GM15510 (cell line): ENCODE data around the gene LRTM2.

ENCODE experiments used
- POLR2A ChIP-seq: IDR thresholded peaks from 3 replicates; pipeline ENCODE4 v1.6.1; 2011; ENCODE audit warnings: borderline replicate concordance; ENCODE audit not compliant: insufficient read length; ENCODE audit errors: extremely low read depth

Gene LRTM2

GRCh38 chr12:1848146-1848545, 27.8 kb downstream of the LRTM2 start:
- no peak for TF ChIP-seq POLR2A

DNA sequence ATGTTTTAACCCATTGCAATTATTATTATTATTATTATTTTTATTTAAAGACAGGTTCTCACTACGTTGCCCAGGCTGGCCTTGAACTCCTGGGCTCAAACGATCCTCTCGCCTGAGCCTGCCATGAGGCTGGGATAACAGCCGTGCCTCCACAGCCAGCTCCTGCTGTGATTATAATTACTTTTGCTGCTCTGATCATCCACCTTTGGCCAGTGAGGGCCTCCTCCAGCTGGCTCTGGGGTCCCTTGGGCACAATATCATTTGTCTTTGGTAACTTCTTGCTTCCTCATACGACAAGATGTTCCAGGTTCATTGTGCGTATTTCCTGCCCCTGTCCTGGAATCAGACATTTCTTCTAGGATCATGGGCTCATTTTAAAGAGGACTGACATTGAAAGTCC, 28.4 kb downstream of the LRTM2 start:
- TF ChIP-seq POLR2A: no peak

DNA sequence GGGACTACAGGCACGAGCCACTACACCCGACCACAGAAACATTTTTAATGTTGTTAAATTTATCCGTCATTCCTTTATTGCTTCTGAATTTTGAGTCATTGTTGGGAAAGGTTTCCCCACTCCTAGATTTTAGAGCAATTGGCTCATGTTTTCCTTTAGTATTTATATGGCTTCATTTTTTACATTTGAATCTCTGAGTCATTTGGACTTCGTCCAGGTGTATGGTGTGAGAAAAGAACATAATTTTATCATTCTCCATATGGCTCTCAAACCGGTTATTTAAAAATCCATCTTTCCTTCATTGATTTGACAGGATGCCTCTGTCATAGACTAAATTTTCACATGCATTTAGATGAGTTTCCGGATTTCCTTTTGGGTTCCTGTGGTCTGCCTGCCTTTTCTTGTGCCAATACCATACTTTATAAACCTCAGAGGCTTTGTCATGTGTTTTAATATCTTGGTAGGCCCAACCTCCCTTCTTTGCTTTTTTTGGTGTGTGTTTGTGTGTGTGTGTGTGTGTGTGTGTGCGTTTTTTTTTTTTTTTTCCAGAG, 30.9 kb downstream of the LRTM2 start:
- TF ChIP-seq POLR2A: no peak

- TF ChIP-seq POLR2A: no peak
Measured at GRCh38 chr12:1852076-1852475, 31.7 kb downstream of the LRTM2 start.

- no peak for TF ChIP-seq POLR2A
Measured at GRCh38 chr12:1853716-1854115, 33.4 kb downstream of the LRTM2 start.

DNA sequence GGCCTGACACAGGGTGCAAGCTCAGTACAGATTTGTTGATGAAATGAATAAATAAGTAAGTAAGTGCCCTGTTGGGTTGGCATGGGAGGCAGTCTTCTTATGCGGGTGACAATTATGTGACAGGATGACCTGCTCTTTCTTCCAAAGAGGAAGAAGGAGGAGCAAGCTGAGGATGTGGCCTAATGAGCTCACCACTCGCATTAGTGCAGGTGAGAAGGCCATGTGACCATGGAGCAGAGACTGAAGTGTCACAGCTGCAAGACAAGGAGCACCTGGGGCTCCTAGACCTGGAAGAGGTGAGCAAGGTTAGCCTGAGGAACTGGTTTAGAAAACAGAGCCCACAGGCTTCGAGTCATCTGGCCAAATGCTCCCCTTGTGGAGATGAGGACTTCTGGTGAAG, 34.9 kb downstream of the LRTM2 start:
- TF ChIP-seq POLR2A: no peak

GRCh38 chr12:1857086-1857485, 36.7 kb downstream of the LRTM2 start:
- no peak for TF ChIP-seq POLR2A

DNA sequence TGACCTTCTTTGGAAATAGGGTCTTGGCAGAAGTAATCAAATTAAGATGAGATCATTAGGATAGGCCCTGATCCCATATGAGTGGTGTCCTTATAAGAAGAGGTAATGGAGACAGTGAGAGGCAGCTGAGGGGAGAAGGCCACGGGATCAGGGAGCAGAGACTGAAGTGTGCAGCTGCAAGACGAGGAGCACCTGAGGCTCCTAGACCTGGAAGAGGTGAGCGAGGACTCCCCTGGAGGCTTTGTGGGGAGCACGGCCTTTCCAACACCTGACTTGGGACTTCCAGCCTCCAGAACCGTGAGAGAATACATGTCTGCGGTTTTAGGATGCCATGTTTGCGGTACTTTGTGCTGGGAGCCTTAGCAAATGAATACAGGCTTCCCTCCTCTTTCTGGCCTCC, 37.5 kb downstream of the LRTM2 start:
- no peak for TF ChIP-seq POLR2A

DNA sequence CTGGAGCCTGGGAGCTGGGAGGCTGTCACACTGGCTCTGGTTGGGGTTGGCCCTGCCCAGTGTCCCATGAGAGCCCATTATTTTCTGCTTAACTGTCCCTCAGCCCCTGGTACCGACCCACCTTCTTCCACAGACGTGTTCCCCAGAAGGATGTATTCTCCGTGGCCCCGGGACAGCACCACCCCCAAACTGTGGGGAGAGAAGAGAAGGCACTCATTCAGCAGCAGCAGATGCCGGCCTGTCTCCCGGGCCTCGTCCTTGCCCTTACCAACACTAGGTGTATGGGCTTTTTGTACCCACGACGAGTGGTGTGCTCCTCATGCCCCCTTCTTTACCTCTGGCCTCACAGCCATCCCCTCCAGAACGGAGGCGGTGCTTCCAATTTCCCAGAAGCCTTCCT, 38.1 kb downstream of the LRTM2 start:
- TF ChIP-seq POLR2A: no peak

GRCh38 chr12:1859643-1860042, 39.3 kb downstream of the LRTM2 start:
- no peak for TF ChIP-seq POLR2A

DNA sequence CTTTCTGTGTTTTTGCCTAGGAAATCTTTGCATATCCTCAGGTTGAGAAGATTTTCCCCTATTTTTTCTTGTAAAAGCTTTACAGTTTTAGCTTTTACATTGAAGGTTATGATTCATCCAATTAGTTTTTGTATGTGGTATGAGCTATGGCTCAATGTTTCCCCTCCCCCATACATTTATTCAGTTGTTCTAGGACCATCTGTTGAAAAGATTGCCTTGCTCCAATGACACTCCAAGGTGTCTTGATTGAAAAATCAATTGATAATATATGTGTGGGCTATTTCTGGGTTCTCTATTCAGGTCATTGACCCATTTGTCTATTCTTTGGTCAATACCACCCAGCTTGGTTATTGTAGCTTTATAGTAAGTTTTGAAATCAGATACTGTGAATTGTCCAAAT, 42.6 kb downstream of the LRTM2 start:
- no peak for TF ChIP-seq POLR2A

DNA sequence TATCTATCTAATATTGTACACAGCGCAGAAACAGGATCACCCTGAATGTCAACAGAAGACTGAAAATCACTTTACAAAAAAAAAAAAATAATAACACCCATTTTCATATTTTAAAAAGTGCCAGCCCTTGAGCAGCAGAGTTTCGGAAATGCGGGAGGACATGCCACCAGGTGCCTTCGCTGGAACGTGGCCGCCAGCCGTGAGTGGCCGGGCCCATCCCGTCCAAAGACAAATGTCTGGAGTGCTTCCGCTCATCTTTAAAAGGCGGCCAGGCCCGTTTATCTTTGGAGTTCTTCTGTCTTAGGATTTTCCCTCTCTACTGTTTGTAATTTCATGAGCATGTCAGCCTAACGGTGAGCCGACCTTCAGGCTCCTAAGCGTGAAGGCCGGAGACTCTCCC, 43.5 kb downstream of the LRTM2 start:
- no peak for TF ChIP-seq POLR2A

DNA sequence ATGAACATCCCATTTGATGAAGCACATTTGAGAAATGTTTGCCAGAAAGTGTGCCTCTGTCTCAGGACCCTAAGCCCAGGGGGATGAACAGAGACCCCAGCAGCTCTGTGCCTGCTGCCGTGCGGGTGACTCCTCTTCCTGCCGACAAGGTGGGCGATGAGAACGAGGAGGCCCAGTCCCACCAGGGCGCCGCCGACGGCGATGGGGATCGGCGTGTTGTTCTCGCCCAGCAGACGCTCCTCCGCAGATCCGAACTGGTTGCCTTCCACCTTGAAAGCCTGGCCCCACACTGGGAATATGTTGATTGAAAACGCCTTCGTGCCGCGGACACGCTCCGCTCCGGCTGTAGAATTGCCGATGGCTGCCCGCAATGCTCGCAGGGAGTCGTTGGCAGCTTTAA, 44.1 kb downstream of the LRTM2 start:
- TF ChIP-seq POLR2A: no peak

GRCh38 chr12:1864867-1865266, 44.5 kb downstream of the LRTM2 start:
- TF ChIP-seq POLR2A: no peak

DNA sequence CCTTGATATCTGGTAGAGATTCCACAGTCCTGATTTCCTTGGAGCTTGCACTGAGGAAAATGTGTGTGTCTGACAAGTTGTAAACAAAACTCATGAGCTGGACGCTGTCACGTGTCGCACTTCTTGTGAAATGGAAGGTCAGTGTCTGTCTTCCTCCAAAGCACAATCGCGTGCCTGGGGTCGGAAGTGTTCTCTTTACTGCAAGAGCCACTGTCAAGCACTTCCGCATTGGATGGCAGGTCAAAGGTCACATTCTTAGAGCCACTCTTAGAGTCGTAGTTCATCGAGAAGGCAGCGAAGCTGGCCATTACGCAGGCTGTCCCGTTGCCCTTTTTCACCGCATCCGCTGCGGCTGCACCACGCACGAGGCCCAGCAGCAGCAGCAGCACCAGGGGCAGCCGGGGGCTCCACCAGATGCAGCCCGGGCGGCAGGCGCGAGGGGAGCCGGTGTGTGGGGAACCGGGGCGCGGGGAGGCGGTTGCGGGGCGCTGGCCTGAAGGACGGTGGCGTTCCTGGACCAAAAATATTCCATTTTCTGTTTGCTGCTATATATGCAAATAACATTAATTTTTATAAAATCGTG, 45.0 kb downstream of the LRTM2 start:
- TF ChIP-seq POLR2A: no peak

DNA sequence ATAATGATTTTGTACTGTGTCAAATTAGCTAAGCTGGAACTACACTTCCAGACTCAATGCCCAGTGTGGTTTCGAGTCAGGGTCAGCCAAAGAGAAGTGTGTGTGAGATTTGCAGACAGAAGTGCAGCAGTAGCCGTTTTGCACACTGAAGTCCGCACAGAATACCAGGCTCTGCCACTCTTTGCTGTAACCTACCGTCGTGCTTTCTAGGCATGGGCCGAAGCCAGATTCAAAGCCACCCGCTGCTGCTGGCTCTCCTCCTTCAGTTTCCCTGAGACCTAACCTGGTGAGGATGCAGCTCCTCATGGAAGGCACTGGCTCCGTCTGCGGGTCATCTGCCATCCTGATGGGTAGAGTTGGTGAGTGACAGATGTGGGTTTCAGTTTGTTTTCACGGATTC, 48.8 kb downstream of the LRTM2 start:
- TF ChIP-seq POLR2A: no peak

GRCh38 chr12:1870086-1870485, 49.7 kb downstream of the LRTM2 start:
- no peak for TF ChIP-seq POLR2A

- no peak for TF ChIP-seq POLR2A
Measured at GRCh38 chr12:1870998-1871917, 50.9 kb downstream of the LRTM2 start.
